AG04450 (cell line): ENCODE results near the gene MRPL27. TPM values are rescaled to one million over a fixed set of nuclear protein-coding genes. Genes with fewer than 3 reads are reported as not detected.
"Not testable (repeated sequence)": the region's sequence is repeated elsewhere in the genome, so short reads cannot be mapped to it uniquely, and the experiment has no call there.

Experiments used
- CTCF ChIA-PET: fragments of 300-600, 350-600 bp; formaldehyde crosslinking; extraction: SDS; loops from one replicate; lab custom pipeline; 2022; ENCODE audit warnings: antibody characterized with exemption, inconsistent platforms; lab: Charles Lee
- POLR2A ChIA-PET: fragments of 350-600 bp; formaldehyde crosslinking; extraction: SDS; loops from one replicate; lab custom pipeline; 2021; ENCODE audit warnings: antibody characterized with exemption, inconsistent platforms; lab: Yijun Ruan, JAX
- DNase-seq: peaks from one replicate; pipeline ENCODE4 v3.0.0-alpha.2; 2011; ENCODE audit warnings: low read depth, low spot score
- H3K27ac ChIP-seq: one replicate; pipeline ENCODE4 v1.5.1; 2012; ENCODE audit warnings: low read depth, low read length, control low read depth
- H3K27me3 ChIP-seq: one replicate; pipeline ENCODE4 v1.6.0; 2012; ENCODE audit warnings: low read length; ENCODE audit not compliant: control insufficient read depth, insufficient read depth
- H3K4me3 ChIP-seq: 2 replicates; pipeline ENCODE4 v1.5.1; 2011; ENCODE audit warnings: mild to moderate bottlenecking, low read depth, low read length, control low read depth
- H3K9me3 ChIP-seq: 2 replicates; pipeline ENCODE4 v1.5.1; 2012; ENCODE audit warnings: low read length; ENCODE audit not compliant: control insufficient read depth, insufficient read depth
- polyA plus RNA-seq: library from polyadenylated mRNA; depleted of rRNA; stranded (reverse); fragments of >200 nt; gene quantifications from 2 replicates; pipeline ENCODE4 v1.2.3, GENCODE V29; 2011
- TF ChIP-seq, protein P1 (sequence below): IDR thresholded peaks from 2 replicates; pipeline ENCODE4 v1.5.1; 2011; ENCODE audit warnings: low read depth, low read length, control low read depth, inconsistent platforms

Gene MRPL27
- polyA plus RNA-seq, 1 experiment = 106 TPM

GRCh38 chr17:50414808-50415207 is 41.8 kb upstream of the MRPL27 start:
- POLR2A ChIA-PET = no interaction called here
- H3K27ac ChIP-seq = no peak overlapping the region
- no peaks in the 10 kb centered on the region for H3K27me3 ChIP-seq
- no peaks in the 10 kb centered on the region for H3K9me3 ChIP-seq
- CTCF ChIA-PET = interaction anchor here (0.7 kb wide), 1 partner anchor 12 kb away, joined by 3 read pairs; no protein-coding TSS in a partner anchor
- no peak for DNase-seq
- no peak overlapping the region for H3K4me3 ChIP-seq
- TF ChIP-seq, protein P1, sequence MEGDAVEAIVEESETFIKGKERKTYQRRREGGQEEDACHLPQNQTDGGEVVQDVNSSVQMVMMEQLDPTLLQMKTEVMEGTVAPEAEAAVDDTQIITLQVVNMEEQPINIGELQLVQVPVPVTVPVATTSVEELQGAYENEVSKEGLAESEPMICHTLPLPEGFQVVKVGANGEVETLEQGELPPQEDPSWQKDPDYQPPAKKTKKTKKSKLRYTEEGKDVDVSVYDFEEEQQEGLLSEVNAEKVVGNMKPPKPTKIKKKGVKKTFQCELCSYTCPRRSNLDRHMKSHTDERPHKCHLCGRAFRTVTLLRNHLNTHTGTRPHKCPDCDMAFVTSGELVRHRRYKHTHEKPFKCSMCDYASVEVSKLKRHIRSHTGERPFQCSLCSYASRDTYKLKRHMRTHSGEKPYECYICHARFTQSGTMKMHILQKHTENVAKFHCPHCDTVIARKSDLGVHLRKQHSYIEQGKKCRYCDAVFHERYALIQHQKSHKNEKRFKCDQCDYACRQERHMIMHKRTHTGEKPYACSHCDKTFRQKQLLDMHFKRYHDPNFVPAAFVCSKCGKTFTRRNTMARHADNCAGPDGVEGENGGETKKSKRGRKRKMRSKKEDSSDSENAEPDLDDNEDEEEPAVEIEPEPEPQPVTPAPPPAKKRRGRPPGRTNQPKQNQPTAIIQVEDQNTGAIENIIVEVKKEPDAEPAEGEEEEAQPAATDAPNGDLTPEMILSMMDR = no peak

DNA sequence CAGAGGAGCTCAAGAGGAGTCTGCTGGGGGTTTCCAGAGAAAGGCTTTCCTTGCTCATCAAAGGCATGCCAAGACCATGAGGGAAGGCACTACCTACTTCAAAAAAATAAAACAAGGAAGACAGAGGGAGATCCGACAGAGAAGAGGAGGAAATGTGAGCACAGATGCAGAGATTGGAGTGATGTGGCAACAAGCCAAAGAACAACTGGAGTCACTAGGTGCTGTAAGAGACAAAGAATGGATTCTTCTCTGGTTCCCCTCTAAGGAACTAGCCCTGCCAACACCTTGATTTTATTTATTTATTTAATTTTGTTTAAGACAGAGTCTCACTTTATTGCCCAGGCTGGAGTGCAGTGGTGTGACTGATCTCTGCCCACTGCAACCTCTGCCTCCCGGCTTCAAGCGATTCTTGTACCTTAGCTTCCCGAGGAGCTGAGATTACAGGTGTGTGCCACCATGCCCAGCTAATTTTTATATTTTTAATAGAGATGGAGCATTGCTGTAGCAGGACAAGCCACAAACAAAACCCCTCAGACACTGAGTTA is 39.3 kb upstream of the MRPL27 start:
- peaks cover 4% of the 10 kb centered on the region for H3K27me3 ChIP-seq
- H3K9me3 ChIP-seq = no peaks in the 10 kb centered on the region
- no peak overlapping the region for H3K4me3 ChIP-seq
- DNase-seq = no peak
- H3K27ac ChIP-seq = no peak overlapping the region
- ChIA-PET CTCF (no interaction called here), POLR2A (no interaction called here)
- TF ChIP-seq, protein P1 = no peak

DNA sequence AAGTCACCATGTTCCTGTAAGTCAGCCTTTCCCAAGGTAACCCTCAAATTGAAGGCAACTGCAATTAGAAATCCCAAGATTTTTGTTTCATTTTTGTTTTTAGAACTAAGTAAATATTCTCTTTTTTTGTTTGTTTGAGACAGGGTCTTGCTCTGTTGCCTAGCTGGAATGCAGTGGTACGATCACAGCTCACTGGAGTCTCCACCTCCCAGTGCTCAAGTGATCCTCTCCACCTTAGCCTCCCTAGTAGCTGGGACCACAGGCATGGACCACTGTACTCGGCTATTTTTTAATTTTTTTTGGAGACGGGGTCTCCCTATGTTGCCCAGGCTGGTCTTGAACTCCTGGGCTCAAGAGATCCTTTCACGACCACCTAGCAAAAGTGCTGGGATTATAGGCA is 34.9 kb upstream of the MRPL27 start:
- Histone ChIP-seq H3K27ac (no peak overlapping the region), H3K27me3 (peaks cover 21% of the 10 kb centered on the region), H3K4me3 (no peak overlapping the region), H3K9me3 (no peaks in the 10 kb centered on the region)
- no peak for DNase-seq
- TF ChIP-seq, protein P1 = no peak
- ChIA-PET CTCF (interaction anchor here (4.0 kb wide), 1 partner anchor 10 kb away, joined by 29 read pairs; the partner anchor contains the start of gene LRRC59), POLR2A (no interaction called here)

- H3K27ac ChIP-seq = no peak overlapping the region
- DNase-seq = no peak
- H3K4me3 ChIP-seq = no peak overlapping the region
- H3K27me3 ChIP-seq = peaks cover 25% of the 10 kb centered on the region
- no peaks in the 10 kb centered on the region for H3K9me3 ChIP-seq
- TF ChIP-seq, protein P1 = no peak
- CTCF ChIA-PET = interaction anchor here (4.0 kb wide), 1 partner anchor 9 kb away, joined by 29 read pairs; the partner anchor contains the start of gene LRRC59
- POLR2A ChIA-PET = interaction anchor here (1.0 kb wide), 1 partner anchor 9 kb away, joined by 3 read pairs; no protein-coding TSS in a partner anchor
These were observed 33.6 kb upstream of the MRPL27 start for GRCh38 chr17:50406578-50406977.

GRCh38 chr17:50405351-50405750 is 32.4 kb upstream of the MRPL27 start:
- H3K27me3 ChIP-seq = peaks cover 25% of the 10 kb centered on the region
- H3K4me3 ChIP-seq, H3K9me3 ChIP-seq, H3K27ac ChIP-seq, DNase-seq, POLR2A ChIA-PET: not testable (repeated sequence)
- CTCF ChIA-PET = interaction anchor here (1.1 to 4.0 kb wide), 2 partner anchors 8 to 74 kb away, joined by 3 to 29 read pairs; partner anchors contain the start of gene LRRC59

GRCh38 chr17:50399591-50399990 is 26.6 kb upstream of the MRPL27 start:
- H3K9me3 ChIP-seq, DNase-seq, CTCF ChIA-PET, H3K27ac ChIP-seq, H3K27me3 ChIP-seq, H3K4me3 ChIP-seq, POLR2A ChIA-PET: not testable (repeated sequence)

GRCh38 chr17:50398672-50399071 is 25.7 kb upstream of the MRPL27 start:
- H3K9me3 ChIP-seq, H3K4me3 ChIP-seq, DNase-seq, H3K27me3 ChIP-seq, H3K27ac ChIP-seq, POLR2A ChIA-PET: not testable (repeated sequence)
- CTCF ChIA-PET = interaction anchor here (0.9 to 4.9 kb wide), 9 partner anchors 8 to 259 kb away, joined by 3 to 45 read pairs (median 21); partner anchors contain the start of genes ACSF2, RSAD1 and XYLT2
